ENCODE measurements around the gene RMND5A.

DNA sequence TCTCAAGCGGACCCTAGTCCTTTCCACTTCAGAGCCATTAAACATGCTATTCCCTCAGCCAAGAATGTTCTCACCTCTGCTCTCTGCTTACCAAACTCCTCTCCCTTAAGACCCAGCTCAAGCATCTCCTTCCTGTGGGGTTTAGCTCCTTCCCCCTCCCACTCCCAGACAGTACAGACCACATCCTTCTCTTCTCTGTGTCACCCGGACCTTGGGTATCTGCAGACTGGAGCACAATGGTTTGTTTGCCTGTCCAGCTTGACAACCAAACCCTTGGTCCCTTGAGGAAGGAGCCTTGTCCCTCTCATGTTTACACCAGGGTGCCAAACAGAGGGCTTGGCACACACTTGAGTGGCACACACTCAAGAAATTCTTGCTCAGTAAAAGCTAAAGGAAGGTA is 74.8 kb downstream of the RMND5A start:
- no peak for TF ChIP-seq ZNF274 (IDR thresholded peaks at IDR 0.05; ENCODE audit: low read depth, low read length)
- no peak for TF ChIP-seq YY1 (IDR thresholded peaks at IDR 0.05; ENCODE audit: insufficient read depth, insufficient read length)
- no peak for TF ChIP-seq SUZ12 (IDR thresholded peaks at IDR 0.05; ENCODE audit: extremely low read depth, insufficient read depth, insufficient read length)
